OCI-LY7 (cell line): Measurements from ENCODE around the gene MED6.

Experiments used
- CTCF ChIP-seq: fragments of 200-600 bp; sonication (generic); conservative IDR thresholded peaks from 2 replicates; pipeline ENCODE4 v1.5.1; 2014; ENCODE audit warnings: mild to moderate bottlenecking, antibody characterized with exemption, low read length, moderate library complexity, mixed read lengths
- EZH2phosphoT487 ChIP-seq: fragments of 200-600 bp; sonication (generic); IDR thresholded peaks from 2 replicates; pipeline ENCODE4 v1.6.1; 2018; ENCODE audit warnings: low read depth, borderline replicate concordance, mild to moderate bottlenecking, mixed run types, antibody characterized with exemption, low read length, moderate library complexity, mixed read lengths

GRCh38 chr14:70640938-70641547, 40.6 kb upstream of the MED6 start:
- TF ChIP-seq CTCF (0 out of 2 replicates have a peak, but pooled peaks have one; percentile 20), EZH2phosphoT487 (no peak)
